ENCODE results near the gene DNM3. TPM values are rescaled to one million over a fixed set of nuclear protein-coding genes. Genes with fewer than 3 reads are reported as not detected.

Gene DNM3
- total and polyA plus RNA-seq, 2 of the 8 experiments (the other 6 are each of a cell fraction or from before 2014, with no cell fraction given), result 2.0 to 8.5 TPM

- TF ChIP-seq CHD7 (IDR thresholded peaks at IDR 0.05; ENCODE audit: insufficient replicate concordance, low read length), result no peak
- no peak for TF ChIP-seq NRF1 (IDR thresholded peaks at IDR 0.05; ENCODE audit: low read depth, low read length)
- no peak for TF ChIP-seq SIN3A (conservative IDR thresholded peaks at IDR 0.05 in 1 of 2, IDR thresholded peaks at IDR 0.05 in 1 of 2; ENCODE audit: low read depth in 1 of 2, low read length in 2 of 2)
- TF ChIP-seq ASH2L (IDR thresholded peaks at IDR 0.05; ENCODE audit: low read length), result no peak
- TF ChIP-seq SUZ12 (IDR thresholded peaks at IDR 0.05; ENCODE audit: low read length), result no peak
- TF ChIP-seq RNF2 (IDR thresholded peaks at IDR 0.05; ENCODE audit: borderline replicate concordance, low read depth, low read length, missing control alignments, poor library complexity, severe bottlenecking), result no peak
- TF ChIP-seq HDAC2 (IDR thresholded peaks at IDR 0.05; ENCODE audit: borderline replicate concordance in 1 of 2, low read depth in 2 of 2, low read length in 2 of 2), result no peak
- no peak for TF ChIP-seq BACH1 (IDR thresholded peaks at IDR 0.05; ENCODE audit: low read length)
These were observed 487.0 kb downstream of the DNM3 start (continued) for GRCh38 chr1:172328266-172328665.

Measured in H1 (cell line).